Pons (tissue), 1 donor: ENCODE data around the gene NYAP2.

Experiments
- DNase-seq: peaks from one replicate; pipeline ENCODE4 v3.0.0-alpha.2; 2016; ENCODE audit warnings: low spot score

The NYAP2 gene

GRCh38 chr2:225559072-225559415, 159.5 kb downstream of the NYAP2 start:
- DNase-seq = no peak

GRCh38 chr2:225566798-225567197, 167.3 kb downstream of the NYAP2 start:
- no peak for DNase-seq

GRCh38 chr2:225569995-225570394, 170.5 kb downstream of the NYAP2 start:
- DNase-seq = no peak

GRCh38 chr2:225573603-225574002, 174.1 kb downstream of the NYAP2 start:
- no peak for DNase-seq

- no peak for DNase-seq
Measured at GRCh38 chr2:225574582-225575138, 175.2 kb downstream of the NYAP2 start.

- no peak for DNase-seq
Measured at GRCh38 chr2:225581135-225581534, 181.6 kb downstream of the NYAP2 start.

GRCh38 chr2:225581906-225582305, 182.4 kb downstream of the NYAP2 start:
- DNase-seq = no peak

GRCh38 chr2:225582355-225583116, 183.0 kb downstream of the NYAP2 start:
- DNase-seq = no peak

GRCh38 chr2:225584796-225585195, 185.3 kb downstream of the NYAP2 start:
- no peak for DNase-seq

GRCh38 chr2:225590932-225591331, 191.4 kb downstream of the NYAP2 start:
- DNase-seq = no peak

- DNase-seq = no peak
Measured at GRCh38 chr2:225597911-225598310, 198.4 kb downstream of the NYAP2 start.

GRCh38 chr2:225598426-225598825, 198.9 kb downstream of the NYAP2 start:
- DNase-seq = no peak

GRCh38 chr2:225598897-225599296, 199.4 kb downstream of the NYAP2 start:
- no peak for DNase-seq

GRCh38 chr2:225599856-225600255, 200.3 kb downstream of the NYAP2 start:
- no peak for DNase-seq

GRCh38 chr2:225600444-225600843, 200.9 kb downstream of the NYAP2 start:
- no peak for DNase-seq

GRCh38 chr2:225600865-225601264, 201.4 kb downstream of the NYAP2 start:
- DNase-seq = no peak

GRCh38 chr2:225602205-225602604, 202.7 kb downstream of the NYAP2 start:
- no peak for DNase-seq

GRCh38 chr2:225608136-225608535, 208.6 kb downstream of the NYAP2 start:
- no peak for DNase-seq

- DNase-seq = no peak
Measured at GRCh38 chr2:225612636-225613035, 213.1 kb downstream of the NYAP2 start.

GRCh38 chr2:225614915-225615314, 215.4 kb downstream of the NYAP2 start:
- DNase-seq = no peak

GRCh38 chr2:225615514-225615913, 216.0 kb downstream of the NYAP2 start:
- DNase-seq = no peak

GRCh38 chr2:225616372-225616771, 216.9 kb downstream of the NYAP2 start:
- DNase-seq = no peak

- no peak for DNase-seq
Measured at GRCh38 chr2:225616848-225617247, 217.3 kb downstream of the NYAP2 start.

GRCh38 chr2:225620227-225620626, 220.7 kb downstream of the NYAP2 start:
- DNase-seq = no peak
